IgD-negative memory B cell (primary cell): ENCODE measurements around the gene COMMD8. TPM values are rescaled to one million over a fixed set of nuclear protein-coding genes. Genes with fewer than 3 reads are reported as not detected.

Experiments used
- H3K27ac Mint-ChIP-seq, 3 donors: one replicate each; pipeline ENCODE4 v1.8.0; 2020 to 2022; ENCODE audit warnings: mild to moderate bottlenecking in 3 of 3, mixed read lengths in 3 of 3, moderate library complexity in 1 of 3
- H3K27me3 Mint-ChIP-seq: one replicate; pipeline ENCODE4 v1.8.0; 2021; ENCODE audit warnings: mixed read lengths
- H3K36me3 Mint-ChIP-seq: one replicate; pipeline ENCODE4 v1.8.0; 2020; ENCODE audit warnings: mild to moderate bottlenecking, mixed read lengths
- H3K4me1 Mint-ChIP-seq, 3 donors: one replicate each; pipeline ENCODE4 v1.8.0; 2020 to 2022; ENCODE audit warnings: mixed read lengths in 3 of 3, mild to moderate bottlenecking in 1 of 3
- H3K4me3 Mint-ChIP-seq, 4 donors: one replicate each; pipeline ENCODE4 v1.8.0; 2020 to 2022; ENCODE audit warnings: mild to moderate bottlenecking in 4 of 4, mixed read lengths in 4 of 4, moderate library complexity in 3 of 4
- H3K9me3 Mint-ChIP-seq, 3 donors: one replicate each; pipeline ENCODE4 v1.8.0; 2020 to 2021; ENCODE audit warnings: mixed read lengths in 3 of 3, mild to moderate bottlenecking in 1 of 3
- polyA plus RNA-seq: library from polyadenylated mRNA; unstranded; fragments of 300-500 nt; fragmentation: Illumina TruSeq; gene quantifications from one replicate; pipeline ENCODE4 v1.2.3, GENCODE V29; 2021

COMMD8 gene
- polyA plus RNA-seq, 1 donor from 2014 or later: 44.6 TPM

DNA sequence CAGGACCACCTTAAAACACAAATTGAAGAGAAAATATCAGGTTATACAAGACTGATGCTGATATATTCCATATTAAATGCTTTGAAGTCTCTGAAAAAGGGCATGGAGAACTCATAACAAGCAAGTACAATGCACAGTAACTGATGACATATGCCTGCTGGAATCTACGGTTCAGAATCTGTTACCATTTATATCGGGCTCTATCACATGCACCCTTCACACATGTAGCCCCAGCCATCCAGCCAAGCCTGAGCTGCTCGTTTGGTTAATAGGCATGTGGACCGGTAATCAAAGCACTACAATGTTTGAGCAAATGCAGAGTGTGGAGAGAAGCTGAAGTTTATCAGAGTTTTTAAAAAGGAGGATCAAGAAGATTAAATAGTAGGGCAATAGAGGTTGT lies 11.8 kb downstream of the COMMD8 start:
- Mint-ChIP-seq H3K4me3 (no peak overlapping the region), H3K36me3 (peaks cover 10% of the 10 kb centered on the region), H3K27me3 (no peaks in the 10 kb centered on the region), H3K4me1 (no peaks in the 10 kb centered on the region), H3K9me3 (no peaks in the 10 kb centered on the region), H3K27ac (no peak overlapping the region)

- Mint-ChIP-seq H3K4me3 (no peak overlapping the region), H3K9me3 (no peaks in the 10 kb centered on the region), H3K27ac (no peak overlapping the region), H3K36me3 (peaks cover 7% of the 10 kb centered on the region), H3K27me3 (no peaks in the 10 kb centered on the region), H3K4me1 (peaks cover 9 to 13% (median 12%) of the 10 kb centered on the region in 3 donors)
Measured at GRCh38 chr4:47444031-47444430, 19.5 kb downstream of the COMMD8 start.

DNA sequence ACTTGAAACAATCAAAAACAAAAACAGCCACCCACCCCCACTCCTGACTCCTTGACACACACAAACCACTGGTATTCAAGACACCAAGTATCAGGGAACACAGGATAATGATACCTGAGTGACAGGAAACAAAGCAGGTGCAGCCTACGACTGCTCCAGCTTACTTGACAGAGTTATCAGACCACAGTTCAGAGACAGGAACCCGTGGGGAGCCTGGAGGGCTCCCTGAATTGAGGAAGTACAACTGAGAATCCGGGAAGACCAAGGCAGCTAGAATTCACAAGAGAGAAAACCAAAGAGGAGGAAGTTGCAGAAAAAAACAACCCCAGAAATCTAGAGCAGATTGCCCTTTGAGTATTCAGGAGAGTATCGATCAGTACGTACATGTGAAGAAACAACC lies 20.5 kb downstream of the COMMD8 start:
- Mint-ChIP-seq H3K4me1 (peaks cover 9 to 13% (median 12%) of the 10 kb centered on the region in 3 donors), H3K4me3 (peak overlapping the region in 2 of 4 donors; percentile 0 to 63), H3K36me3 (peaks cover 7% of the 10 kb centered on the region), H3K27ac (peak overlapping the region in 2 of 3 donors; percentile 59 to 68), H3K27me3 (no peaks in the 10 kb centered on the region), H3K9me3 (no peaks in the 10 kb centered on the region)

GRCh38 chr4:47434931-47435330 lies 28.6 kb downstream of the COMMD8 start:
- no peaks in the 10 kb centered on the region for H3K36me3 Mint-ChIP-seq
- peaks cover 1% of the 10 kb centered on the region for H3K27me3 Mint-ChIP-seq

DNA sequence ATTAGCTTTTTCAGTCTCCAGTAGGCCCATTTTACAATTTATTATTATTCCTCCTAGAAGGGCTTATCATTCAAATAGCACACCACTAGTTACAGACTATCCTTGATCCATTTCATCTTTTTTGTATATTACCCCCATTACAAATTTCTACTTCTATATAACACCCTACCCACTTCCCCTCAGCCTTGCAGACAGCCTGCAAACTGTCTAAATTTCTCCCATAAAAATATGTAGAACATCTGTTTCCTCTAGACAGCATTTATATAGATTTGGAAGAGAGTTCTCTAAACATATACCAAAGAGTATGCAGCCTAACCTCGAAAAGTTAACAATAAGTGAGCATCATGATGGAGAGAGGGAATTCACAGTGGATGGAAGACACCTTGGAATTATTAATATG lies 30.8 kb downstream of the COMMD8 start:
- no peak overlapping the region for H3K27ac Mint-ChIP-seq
- H3K9me3 Mint-ChIP-seq: peaks cover 0 to 3% (median 3%) of the 10 kb centered on the region in 3 donors
- no peaks in the 10 kb centered on the region for H3K4me1 Mint-ChIP-seq
- H3K27me3 Mint-ChIP-seq: peaks cover 1% of the 10 kb centered on the region
- H3K36me3 Mint-ChIP-seq: no peaks in the 10 kb centered on the region
- no peak overlapping the region for H3K4me3 Mint-ChIP-seq

More at GRCh38 chr4:47434931-47435330, 28.6 kb downstream of the COMMD8 start:
- no peak overlapping the region for H3K4me3 Mint-ChIP-seq
- H3K4me1 Mint-ChIP-seq: no peaks in the 10 kb centered on the region
- H3K27ac Mint-ChIP-seq: no peak overlapping the region
- H3K9me3 Mint-ChIP-seq: peaks cover 0 to 3% (median 3%) of the 10 kb centered on the region in 3 donors

DNA sequence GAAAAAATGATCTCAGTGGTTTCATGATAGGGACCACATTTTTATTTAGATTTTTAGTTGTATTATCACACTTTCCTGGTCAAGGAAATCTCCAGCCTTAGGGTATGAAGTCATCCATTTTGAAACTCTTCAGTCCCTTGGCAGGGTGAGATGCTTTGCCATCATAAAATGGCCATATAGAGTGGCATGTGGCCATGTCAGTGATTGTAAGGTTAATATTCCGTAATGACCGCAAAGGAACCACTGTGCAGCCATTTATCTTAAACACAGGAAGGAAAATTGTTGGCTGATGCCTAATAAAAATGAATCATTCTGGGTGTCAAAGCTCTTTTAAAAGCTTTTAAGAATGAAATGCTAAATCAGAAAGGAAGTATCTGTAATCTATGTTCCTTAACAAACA lies 35.6 kb downstream of the COMMD8 start:
- Mint-ChIP-seq H3K27ac (no peak overlapping the region), H3K9me3 (peaks cover 0 to 2% (median 0%) of the 10 kb centered on the region in 3 donors), H3K36me3 (no peaks in the 10 kb centered on the region), H3K27me3 (no peaks in the 10 kb centered on the region), H3K4me1 (no peaks in the 10 kb centered on the region), H3K4me3 (no peak overlapping the region)

DNA sequence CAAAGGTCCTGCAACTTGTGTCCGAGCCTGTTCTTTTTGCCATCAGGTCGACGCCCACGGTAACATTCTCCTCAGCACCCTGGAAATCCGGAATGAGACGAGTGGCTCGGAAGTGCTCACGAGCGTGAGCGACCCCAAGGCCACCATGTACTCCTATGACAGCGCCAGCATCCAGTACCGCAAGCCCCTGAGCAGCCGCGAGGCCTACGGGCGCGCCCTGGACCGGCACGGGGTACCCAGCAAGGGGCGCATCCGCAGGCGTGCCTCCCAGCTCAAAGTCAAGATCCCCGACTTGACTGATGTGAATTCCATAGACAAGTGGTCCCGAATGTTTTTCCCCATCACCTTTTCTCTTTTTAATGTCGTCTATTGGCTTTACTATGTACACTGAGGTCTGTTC lies 37.9 kb downstream of the COMMD8 start:
- Mint-ChIP-seq H3K4me3 (no peak overlapping the region), H3K27me3 (peaks cover 3% of the 10 kb centered on the region), H3K4me1 (no peaks in the 10 kb centered on the region), H3K9me3 (peaks cover 0 to 2% (median 0%) of the 10 kb centered on the region in 3 donors), H3K27ac (no peak overlapping the region), H3K36me3 (no peaks in the 10 kb centered on the region)

DNA sequence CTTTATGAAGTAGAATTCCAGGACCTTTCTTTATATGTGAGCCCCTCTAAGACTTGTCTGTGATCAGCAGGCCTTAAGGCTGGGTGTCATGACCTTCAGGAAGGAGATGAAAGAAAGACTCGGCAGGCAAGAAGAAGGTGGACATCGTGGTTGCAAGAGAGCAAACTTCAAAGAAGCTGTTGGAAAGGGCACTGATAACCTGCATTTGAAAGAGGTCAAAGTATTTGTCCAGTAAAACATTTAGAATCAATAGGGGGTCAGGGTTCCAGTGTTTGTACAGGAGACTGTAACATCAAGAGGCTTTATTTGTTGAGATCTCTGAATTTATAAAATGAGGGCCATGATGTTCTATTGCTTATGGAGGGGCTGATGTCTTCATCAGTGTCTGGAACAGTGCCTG lies 44.2 kb downstream of the COMMD8 start:
- Mint-ChIP-seq H3K4me3 (no peak overlapping the region), H3K4me1 (no peaks in the 10 kb centered on the region), H3K27me3 (peaks cover 5% of the 10 kb centered on the region), H3K27ac (no peak overlapping the region), H3K9me3 (peaks cover 0 to 2% (median 0%) of the 10 kb centered on the region in 3 donors), H3K36me3 (peaks cover 1% of the 10 kb centered on the region)

DNA sequence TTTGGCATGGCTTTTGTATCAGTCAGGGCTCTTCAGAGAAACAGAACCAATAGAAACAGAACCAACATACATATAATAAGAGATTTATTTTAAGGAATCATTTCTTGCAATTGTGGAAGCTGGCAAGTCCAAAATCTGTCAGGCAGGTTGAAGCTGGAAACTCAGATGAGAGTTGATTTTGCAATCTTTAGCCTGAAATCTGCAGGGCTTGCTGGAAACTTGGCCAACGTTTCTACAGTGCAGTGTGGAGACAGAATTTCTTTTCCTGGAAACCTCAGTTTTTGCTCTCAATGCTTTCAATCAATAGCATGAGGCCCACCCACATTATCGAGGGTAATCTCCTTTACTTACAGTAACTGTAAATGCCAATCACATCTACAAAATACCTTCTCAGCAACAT lies 45.4 kb downstream of the COMMD8 start:
- H3K4me1 Mint-ChIP-seq: no peaks in the 10 kb centered on the region
- no peaks in the 10 kb centered on the region for H3K9me3 Mint-ChIP-seq
- H3K27me3 Mint-ChIP-seq: peaks cover 5% of the 10 kb centered on the region
- no peak overlapping the region for H3K4me3 Mint-ChIP-seq
- H3K36me3 Mint-ChIP-seq: peaks cover 1% of the 10 kb centered on the region
- no peak overlapping the region for H3K27ac Mint-ChIP-seq

GRCh38 chr4:47415719-47416118 lies 47.8 kb downstream of the COMMD8 start:
- no peak overlapping the region for H3K27ac Mint-ChIP-seq
- peaks cover 1% of the 10 kb centered on the region for H3K36me3 Mint-ChIP-seq
- no peaks in the 10 kb centered on the region for H3K9me3 Mint-ChIP-seq
- peaks cover 2% of the 10 kb centered on the region for H3K27me3 Mint-ChIP-seq
- H3K4me3 Mint-ChIP-seq: no peak overlapping the region
- H3K4me1 Mint-ChIP-seq: no peaks in the 10 kb centered on the region

DNA sequence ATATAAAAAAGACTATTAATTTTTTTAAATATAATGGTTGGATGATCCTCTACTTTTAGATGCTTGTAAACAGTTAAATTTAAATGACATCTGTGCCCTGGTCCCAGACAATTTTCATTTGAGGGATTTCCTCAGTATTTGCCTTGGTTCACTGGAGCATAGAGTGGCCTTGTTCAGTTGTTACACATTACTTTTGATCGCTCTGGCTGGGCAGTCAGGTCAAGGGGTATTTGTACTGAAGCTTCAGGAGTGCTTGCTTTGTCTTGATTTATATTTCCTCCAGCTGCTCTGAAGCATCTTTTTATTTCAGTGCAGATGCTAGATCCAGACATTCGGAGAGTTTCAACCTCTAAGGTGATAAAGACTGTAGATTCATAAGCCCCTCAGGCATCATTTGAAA lies 50.0 kb downstream of the COMMD8 start:
- H3K36me3 Mint-ChIP-seq: peaks cover 1% of the 10 kb centered on the region
- no peak overlapping the region for H3K27ac Mint-ChIP-seq
- H3K9me3 Mint-ChIP-seq: no peaks in the 10 kb centered on the region
- no peak overlapping the region for H3K4me3 Mint-ChIP-seq
- peaks cover 4% of the 10 kb centered on the region for H3K27me3 Mint-ChIP-seq
- peaks cover 0 to 2% (median 0%) of the 10 kb centered on the region in 3 donors for H3K4me1 Mint-ChIP-seq

GRCh38 chr4:47410271-47410670 lies 53.2 kb downstream of the COMMD8 start:
- H3K36me3 Mint-ChIP-seq: peaks cover 2% of the 10 kb centered on the region
- H3K9me3 Mint-ChIP-seq: no peaks in the 10 kb centered on the region
- H3K27me3 Mint-ChIP-seq: peaks cover 2% of the 10 kb centered on the region
- H3K27ac Mint-ChIP-seq: no peak overlapping the region
- peaks cover 0 to 4% (median 2%) of the 10 kb centered on the region in 3 donors for H3K4me1 Mint-ChIP-seq
- H3K4me3 Mint-ChIP-seq: no peak overlapping the region

DNA sequence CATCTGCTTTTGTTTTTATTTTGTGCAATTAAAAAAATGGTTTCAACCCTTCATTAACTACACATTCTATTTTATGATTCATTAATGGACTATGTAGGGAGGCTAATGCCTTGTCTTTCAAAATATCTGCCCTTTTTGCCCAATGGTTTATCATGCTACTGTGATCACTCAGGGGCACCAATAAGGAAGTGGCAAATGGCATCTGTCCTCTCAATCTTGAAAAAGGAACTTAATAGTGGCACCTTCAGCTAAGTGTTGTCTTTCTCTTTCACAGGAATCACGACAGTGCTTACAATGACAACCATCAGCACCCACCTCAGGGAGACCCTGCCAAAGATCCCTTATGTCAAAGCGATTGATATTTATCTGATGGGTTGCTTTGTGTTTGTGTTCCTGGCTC lies 57.1 kb downstream of the COMMD8 start:
- Mint-ChIP-seq H3K4me1 (peaks cover 0 to 4% (median 2%) of the 10 kb centered on the region in 3 donors), H3K4me3 (no peak overlapping the region), H3K36me3 (peaks cover 5% of the 10 kb centered on the region), H3K27ac (peak overlapping the region in 1 of 3 donors; percentile 39), H3K9me3 (peaks cover 0 to 2% (median 0%) of the 10 kb centered on the region in 3 donors), H3K27me3 (peaks cover 2% of the 10 kb centered on the region)

Other genes with a start within 250 kb of the COMMD8 start
- 16.2 TPM for gene ATP10D, start 21.6 kb upstream of the COMMD8 start, polyA plus RNA-seq